IPS-NIHi7 (cell line): Measurements from ENCODE around the gene NECAP2.
"Not testable (repeated sequence)": the region's sequence is repeated elsewhere in the genome, so short reads cannot be mapped to it uniquely, and the experiment has no call there.

ENCODE experiments used
- DNase-seq: peaks from one replicate; pipeline ENCODE4 v3.0.0; 2012; ENCODE audit warnings: mixed read lengths; ENCODE audit errors: extremely low spot score

NECAP2 gene

DNA sequence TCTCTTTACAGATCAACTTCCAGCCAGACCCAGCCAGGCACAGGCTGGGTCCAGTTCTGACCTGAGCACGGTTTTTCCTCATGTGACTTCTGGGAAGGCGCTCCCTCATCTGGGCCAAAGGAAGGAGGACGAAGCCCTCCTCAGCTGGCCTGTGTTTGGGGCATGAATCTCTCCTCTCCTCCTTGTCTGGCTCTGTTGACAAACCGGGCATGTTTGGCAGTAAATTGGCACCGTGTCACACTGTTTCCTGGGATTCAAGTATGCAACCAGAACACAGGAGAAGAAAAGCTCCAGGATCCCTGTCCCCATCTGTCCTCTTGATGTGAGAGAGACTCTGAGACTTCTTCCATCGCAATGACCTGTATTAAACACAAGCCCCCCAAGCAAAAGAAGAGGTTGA, 18.3 kb downstream of the NECAP2 start:
- DNase-seq, result no peak

DNA sequence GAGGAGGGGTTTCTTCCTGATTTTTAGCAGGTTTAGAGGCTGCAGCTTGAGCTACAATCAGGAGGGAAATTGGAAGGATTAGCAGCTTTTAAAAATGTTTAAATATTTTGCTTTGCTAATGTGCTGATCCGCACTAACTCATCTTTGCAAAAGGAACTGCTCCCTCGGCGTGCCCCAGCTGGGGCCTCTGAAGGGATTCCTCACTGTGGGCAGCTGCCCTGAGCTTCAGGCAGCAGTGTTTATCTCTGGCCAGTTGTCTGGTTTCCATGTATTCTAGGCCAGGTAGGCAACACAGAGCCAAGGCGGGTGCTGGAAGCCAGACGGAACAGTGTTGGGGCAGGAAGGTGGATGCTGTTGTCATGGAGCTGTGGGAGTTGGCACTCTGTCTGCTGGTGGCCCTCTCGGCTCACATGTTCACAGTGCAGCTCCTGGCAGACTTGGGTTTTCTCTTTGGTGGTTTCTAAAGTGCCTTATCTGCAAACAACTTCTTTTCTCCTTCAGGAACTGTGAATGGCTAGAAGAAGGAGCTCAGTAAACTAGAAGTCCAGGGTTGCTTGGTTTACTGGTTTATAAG, 18.9 kb downstream of the NECAP2 start:
- DNase-seq, result no peak

DNA sequence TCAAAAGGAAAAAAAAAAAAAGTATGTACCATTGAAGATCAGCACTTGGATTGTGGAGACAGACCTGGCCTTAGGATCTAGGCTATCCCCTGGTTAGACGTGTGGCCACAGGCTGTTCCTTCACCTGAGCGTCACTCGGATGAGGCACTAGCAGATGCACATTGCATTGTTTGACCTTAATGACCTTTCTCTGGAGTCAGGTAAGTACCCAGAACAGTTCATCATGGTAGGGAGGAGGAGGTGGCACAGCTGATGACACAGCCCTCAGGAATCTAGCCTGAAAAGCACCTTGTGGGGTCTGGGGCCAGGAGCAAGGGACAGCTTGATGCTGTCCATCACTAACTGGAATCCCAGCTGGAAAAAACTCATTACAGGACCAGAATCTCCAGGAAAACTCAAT, 21.2 kb downstream of the NECAP2 start:
- DNase-seq, result no peak

DNA sequence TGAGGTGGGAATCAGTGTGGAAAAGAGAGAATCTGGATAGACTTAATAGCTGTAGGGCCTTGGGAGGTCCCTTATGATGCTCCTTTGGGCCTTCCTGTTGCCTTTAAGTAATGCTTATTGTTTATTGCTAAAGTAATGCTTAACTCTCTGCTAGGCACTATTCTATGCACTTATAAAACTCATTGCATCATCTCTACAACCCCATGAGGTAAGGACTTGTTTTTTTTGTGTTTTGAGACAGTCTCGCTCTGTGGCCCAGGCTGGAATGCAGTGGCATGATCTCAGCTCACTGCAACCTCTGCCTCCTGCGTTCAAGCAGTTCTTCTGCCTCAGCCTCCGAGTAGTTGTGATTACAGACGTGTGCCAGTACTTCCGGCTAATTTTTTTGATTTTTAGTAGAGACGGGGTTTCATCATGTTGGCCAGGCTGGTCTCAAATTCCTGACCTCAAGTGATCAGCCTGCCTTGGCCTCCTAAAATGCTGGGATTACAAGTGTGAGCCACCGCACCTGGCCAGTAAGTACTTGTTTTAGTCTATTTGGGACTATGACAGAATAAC, 22.3 kb downstream of the NECAP2 start:
- DNase-seq, result no peak

DNA sequence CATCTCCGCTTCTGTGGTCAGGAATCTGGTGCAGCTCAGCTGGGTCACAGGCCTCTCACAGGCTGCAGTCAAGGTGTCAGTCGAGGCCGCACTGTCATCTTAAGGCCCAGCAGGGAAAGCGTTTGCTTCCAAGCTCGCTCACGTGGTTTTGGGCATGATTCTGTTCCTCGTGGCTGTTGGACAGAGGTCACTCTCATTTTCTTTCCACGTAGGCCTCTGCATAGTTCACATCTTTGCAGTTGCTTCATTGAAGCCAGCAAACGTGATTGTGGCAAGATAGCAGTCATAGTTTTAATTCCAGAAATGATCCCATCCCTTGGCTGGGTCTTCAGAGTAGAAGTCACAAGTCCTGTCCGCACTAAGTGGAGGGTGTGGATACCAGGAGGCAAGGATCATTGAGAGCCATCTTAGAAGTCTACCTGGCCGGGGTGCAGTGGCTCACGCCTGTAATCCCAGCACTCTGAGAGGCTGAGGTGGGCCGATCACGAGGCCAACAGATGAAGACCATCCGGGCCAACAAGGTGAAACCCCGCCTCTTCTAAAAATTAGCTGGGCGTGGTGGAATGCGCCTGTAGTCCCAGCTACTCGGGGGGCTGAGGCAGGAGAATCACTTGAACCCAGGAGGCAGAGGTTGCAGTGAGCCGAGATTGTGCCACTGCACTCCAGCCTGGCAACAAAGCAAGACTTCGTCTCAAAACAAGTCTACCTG, 24.5 kb downstream of the NECAP2 start:
- DNase-seq, result no peak

DNA sequence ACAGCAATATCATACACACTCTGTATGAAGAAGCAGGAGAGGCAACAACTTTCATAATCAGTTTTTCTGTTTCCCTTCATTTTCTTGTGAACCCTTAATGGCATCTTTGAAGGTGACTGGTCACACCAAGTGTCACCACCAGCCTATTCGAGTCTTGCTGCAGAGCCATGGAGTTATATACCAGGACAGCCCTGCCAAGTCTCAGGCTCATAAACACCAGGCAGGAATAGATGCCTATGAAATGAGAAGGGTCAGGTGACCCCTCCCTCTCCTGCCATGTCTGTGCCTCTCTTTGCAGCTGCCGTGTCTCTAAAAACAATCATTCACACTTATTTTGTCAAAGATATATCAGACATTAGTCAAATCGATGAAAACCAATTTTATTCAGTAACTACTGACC, 28.0 kb downstream of the NECAP2 start:
- DNase-seq, result no peak

DNA sequence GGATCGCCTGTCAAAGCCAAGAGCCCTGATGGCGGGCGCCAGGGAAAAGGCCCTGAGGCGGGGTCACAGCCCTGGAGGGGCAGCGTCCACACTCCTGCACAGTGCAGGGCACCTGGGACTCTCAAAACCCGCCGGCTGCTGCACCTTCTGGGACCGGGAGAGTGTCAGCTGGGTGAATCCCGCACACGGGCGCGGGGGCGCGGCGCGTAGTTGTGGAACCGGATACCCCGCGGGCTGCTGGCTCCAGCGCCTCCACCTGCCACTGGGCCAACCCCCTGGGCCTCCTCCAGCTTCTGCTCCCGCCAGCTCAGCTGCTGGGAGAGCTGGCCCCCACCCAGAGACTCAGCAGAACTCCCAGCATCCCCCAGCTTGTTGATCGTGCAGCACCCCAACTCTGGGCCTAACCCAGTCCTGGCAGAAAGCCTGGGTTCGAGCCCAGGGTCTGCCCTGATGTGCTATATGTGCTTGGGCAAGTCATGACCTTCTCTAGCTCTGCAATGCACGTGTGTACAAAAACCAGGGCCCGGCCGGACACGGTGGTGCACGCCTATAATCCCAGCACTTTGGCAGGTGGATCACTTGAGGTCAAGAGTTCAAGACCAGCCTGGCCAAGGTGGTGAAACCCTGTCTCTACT, 33.8 kb downstream of the NECAP2 start:
- no peak for DNase-seq

DNA sequence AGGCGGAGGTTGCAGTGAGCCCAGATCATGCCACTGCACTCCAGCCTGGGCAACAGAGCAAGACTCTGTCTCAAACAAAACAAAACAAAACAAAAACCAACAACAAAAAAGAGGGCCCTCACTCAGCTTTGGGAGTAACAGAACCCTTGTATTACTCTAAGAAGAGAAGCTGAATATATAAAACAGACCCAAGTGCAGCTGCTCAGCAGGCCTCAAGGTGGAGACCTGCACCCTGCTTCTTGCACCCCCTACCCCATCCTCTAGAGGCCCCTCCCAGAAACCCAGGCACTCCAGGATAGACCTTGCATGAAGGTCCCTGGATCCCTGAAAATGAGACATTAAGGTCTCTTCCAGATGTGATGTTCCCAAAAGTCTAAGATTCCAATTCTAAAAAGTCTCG, 34.4 kb downstream of the NECAP2 start:
- DNase-seq, result peak; percentile 54

DNA sequence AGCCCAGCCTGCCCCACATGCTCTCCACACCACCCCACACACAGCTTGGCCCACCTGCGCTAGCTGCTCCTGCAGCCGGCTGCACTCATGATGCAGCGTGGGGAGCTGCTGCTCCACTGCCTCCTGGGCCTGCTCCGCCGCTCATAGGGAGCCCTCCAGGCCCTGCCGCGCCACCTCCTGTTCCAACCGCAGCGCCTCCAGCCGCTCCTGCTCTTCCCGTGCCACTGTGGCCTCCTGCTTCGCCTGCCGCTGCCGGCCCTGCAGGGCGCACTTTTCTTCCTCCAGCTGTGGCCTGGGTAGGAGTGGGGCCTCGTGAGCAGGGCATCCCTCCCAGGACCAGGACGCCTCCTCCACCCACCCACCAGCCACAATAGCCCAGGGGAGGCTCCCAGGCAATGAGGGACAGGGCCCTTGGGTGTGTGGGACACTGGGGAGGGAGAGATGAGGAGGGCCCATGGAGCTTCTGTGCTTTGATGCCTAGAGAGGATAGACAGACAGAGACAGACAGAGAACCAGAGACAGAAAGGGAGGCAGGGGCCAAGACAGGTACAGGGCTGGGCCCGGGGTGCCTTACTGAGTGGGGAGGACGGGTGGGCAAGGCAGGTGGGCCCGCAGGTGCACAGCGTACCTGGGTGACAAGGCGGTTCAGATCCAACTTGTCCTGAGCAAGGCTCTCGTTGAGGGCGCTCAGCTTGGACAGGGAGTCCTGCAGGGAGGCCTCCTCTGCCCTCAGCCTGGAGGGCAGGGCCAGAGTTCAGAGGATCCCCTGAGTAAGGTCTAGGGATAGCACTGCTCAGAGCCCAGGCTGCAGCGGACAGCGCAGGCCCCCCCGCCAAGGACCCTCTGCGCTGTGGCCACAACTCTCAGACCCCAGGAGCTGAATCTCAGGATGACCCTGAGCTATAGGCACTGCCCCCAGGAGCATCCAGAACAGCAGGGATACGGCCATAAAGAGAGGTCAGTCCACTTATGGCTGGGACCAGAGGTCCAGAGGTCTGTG, 35.5 kb downstream of the NECAP2 start:
- not testable (repeated sequence) for DNase-seq

DNA sequence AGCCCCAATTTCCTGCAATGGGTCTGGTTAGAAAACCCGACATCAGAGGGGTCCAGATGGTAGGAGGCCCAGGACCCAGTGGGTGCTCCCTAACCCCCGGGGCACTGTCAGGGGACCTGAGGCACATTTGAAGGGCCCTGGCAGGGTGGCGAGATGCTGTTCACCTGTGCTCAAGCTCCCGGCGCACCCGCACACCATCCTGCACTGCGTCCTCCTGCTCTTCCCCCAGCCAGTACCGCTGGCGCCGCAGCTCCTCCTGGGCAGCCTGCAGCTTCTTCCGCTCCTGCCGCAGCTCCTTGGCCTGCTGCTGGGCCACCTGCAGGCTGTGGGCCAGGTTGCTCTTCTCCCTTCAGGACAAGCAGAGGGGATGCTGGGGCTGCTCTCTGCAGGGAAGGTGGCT, 37.6 kb downstream of the NECAP2 start:
- DNase-seq, result no peak

DNA sequence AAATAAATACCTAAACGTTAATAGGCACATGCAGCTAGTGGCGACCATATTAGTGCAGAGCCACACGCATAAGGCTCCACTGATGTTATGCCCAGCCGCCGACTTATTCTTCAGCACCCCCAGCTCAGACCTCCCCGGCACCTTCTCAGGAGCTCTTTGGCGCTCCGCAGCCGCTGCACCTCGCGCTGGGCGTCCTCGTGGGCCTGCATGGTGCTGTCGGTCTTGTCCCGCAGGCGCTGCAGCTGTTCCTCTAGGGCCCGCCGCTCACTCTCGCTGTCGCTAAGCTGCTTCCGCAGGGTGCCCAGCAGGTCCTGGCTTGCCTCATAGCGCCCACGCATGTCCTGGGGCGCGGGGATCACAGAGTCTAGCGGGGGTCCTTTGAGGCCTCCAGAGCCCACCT, 42.6 kb downstream of the NECAP2 start:
- DNase-seq, result not testable (repeated sequence)

DNA sequence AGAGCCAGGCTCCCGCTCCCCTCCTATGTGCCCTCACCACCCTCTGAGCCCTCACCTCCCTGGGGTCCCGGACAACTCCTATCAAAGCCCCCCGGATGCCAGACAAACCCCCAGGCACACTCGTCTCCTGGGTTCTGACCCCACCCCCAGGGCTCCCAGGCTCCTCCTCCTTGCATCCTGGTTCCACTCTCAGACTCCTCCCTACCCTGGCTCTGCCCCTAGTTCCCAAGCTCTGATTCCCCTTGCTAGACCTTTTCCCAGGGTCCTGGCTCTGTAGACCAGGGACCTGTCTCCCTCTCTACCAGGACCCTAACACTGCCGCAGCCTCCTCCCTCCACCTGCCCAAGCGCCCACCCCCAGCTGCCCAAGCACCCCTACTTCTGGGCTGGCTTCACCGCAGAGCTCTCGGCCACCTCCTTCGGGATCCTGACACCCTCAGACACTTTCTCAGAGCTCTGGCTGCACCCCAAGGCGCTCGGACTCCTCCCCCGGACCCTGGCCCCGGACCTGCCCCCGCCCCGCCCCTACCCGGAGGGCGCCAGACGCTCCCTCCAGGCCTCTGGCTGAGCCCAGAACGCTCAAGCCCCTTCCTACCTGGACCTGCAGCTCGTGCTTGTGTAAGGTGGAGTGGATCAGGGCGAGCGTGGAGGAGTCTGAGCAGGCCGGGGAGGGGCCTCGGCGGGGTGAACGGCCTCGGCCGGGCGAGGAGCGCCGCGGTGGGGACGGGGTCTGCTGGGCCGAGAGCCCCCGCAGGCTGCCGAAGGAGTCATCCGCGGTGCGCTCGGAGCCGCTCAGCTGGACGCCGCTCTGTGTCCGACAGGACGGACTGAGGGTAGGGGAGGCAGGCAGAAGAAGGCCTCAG, 43.3 kb downstream of the NECAP2 start:
- not testable (repeated sequence) for DNase-seq

DNA sequence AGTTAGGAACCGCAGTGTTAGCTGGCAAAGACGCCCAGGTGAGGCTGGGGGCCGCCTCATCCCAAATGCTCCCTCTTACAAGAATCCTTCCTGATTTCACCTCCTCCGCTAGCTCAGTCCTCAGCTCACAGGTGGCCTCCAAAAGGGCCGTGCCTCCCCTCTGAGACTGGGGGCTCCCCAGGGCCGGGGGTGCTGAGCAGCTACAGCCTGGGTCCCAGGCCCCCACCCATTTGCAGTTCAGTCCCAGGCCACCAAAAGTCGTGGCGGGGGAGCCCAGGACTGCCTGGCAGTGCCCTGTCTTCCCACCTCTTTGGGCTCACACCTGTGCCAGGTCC, 43.9 kb downstream of the NECAP2 start:
- no peak for DNase-seq

DNA sequence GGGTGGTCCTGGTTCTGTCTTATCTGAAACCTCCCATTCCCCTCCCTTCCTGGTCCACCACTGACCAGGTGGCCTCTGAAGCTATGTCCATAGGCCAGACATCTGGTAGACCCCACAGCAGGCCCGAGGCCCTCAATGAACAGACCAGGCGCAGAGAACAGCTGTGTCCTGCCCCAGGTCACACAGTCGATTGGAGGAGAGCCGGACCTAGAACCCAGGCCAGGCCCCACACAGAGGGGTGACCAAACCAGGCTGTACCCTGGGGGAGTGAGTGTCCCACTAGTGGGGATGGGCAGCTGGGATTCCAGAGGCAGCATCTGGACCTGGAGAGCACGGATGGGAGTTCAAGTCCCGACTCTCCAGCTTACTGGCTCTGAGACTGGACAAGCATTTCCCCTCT, 44.4 kb downstream of the NECAP2 start:
- DNase-seq, result no peak

DNA sequence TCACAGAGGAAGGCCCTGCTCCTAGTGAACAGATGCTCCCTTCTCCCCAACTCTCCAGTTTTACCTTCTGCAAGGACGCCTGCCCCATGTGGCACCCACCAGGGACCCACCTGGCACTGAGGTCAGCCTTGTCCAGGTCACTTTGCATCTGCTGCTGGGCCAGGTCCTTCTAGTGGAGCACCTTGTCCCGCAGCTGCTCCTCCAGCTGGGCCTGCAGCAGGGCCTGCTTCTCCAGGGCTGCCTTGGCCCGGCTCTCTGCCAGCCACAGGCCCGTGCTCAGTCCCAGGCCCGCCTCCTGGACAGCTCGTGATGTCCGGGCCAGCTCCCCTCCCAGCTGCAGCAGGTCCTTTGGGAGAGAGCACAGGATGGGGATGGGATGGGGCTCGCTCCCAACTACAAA, 45.8 kb downstream of the NECAP2 start:
- DNase-seq, result not testable (repeated sequence)

DNA sequence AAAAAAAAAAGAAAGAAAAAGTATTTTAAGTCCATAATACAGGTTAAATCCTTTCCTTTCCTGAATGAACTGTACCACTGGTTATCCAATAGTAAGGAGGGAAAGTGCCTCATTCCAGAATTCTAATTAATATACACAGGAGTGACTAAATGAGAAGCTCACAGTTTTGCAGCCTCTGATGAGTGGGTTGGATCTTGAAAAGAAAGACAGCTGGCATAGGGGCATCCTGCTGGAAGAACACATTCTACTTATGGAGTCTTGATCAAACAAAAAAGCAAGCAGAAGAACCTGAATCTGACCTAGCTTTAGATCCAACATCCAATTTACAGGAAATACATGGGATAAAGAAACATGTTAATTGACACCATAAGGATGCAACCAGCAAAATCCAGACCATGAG, 46.5 kb downstream of the NECAP2 start:
- DNase-seq, result not testable (repeated sequence)

DNA sequence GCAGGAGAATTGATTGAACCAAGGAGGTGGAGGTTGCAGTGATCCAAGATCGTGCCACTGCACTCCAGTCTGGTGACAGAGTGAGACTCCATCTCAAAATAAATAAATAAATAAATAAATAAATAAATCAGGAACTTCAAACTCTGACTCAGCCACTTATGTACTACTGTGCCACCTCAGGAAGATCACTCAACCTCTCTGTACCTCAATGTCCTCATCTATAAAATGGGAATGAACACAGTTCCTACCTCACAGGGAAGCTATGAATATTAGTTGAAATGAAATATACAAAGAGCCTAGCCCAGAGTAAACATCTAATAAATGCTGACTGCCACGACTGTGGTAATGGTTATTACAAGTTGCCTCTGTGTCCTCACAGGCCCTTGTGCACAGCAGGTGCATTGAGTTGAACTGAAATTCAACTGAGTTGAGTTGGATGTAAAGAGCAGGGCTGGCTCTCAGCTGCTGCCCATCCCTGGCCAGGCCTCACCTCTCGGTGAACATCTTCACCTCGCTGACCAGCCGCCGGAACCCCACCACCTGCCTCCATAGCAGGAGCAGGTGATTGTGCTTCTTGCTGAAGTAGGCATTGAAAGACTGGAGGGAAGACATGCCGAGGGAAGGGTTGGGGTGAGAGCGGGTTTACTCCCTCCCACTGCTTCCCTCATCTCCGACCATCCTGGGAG, 48.8 kb downstream of the NECAP2 start:
- DNase-seq, result not testable (repeated sequence)

DNA sequence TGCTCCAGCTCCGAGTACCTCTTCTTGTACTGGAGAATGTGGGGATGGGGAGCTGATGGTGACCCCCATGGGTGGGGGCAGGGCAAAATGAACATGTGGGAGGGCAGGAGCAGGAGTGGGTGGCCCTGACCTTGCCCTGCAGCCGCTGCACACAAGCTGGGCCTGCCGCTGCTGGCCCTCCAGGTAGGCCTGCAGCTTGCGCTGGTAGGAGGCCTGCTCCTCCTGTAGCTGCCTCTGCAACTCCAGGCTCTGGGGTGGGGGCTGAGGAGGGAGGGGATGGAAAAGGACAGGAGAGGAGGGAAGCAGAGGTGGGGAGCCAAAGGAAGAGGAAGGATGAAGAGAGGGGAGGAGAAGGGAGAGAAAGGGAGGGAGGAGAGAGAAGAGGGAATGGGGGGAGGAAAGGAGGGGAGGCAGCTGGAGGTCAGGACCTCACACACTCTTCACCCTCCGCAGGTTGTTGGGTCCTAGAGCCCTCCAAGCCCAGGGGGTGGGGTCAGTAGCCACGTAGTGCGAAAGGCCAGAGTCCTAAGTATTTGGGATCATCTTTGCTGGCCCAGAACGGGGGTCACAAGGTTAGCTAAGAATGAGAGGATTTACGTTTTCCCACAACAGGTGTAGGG, 50.6 kb downstream of the NECAP2 start:
- DNase-seq, result peak; percentile 36

DNA sequence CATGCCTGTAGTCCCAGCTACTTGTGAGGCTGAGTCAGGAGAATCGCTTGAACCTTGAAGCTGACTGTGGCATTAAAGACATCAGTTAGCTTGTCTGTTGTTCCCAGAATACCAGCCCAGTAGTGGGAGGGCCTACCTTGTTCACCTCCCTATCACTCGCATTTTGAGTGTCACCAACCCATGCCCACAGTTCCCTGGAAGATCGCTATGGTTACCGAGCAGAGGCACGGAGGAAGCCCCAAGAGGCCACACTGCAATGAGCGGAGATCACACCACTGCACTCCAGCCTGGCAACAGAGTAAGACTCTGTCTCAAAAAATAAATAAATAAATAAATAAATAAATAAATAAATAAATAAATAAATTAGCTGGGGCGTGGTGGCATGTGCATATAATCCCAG, 52.4 kb downstream of the NECAP2 start:
- DNase-seq, result not testable (repeated sequence)

DNA sequence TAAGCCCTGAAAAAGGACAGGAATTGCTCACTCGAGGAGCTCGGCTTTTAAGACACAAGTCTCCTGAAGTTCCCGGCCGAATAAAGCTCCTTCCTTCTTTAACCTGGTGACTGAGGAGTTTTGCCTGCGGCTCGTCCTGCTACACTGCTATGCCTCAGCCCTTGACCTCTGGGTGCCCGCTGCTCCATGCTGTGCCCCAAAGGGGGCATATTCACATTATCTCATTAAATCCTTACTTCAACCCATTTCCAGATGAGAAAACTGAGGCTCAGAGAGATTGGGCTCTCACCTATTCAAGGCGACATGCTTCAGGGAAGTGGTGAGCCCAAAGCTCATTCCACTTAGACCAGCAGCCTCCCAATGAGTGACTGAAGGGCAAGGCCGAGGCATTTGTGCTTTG, 53.2 kb downstream of the NECAP2 start:
- not testable (repeated sequence) for DNase-seq
